ENCODE data around the gene HMG20B. TPM values are rescaled to one million over a fixed set of nuclear protein-coding genes. Genes with fewer than 3 reads are reported as not detected.

Gene HMG20B
- total RNA-seq, 1 experiment from 2014 or later, result 115 TPM

GRCh38 chr19:3612330-3612729, 39.6 kb downstream of the HMG20B start:
- no peak overlapping the region for H3K27ac ChIP-seq

GRCh38 chr19:3612901-3613741, 40.4 kb downstream of the HMG20B start:
- Histone ChIP-seq H3K27ac (no peak overlapping the region), H3F3A (ENCODE audit: insufficient read depth, low read depth) (0 out of 2 replicates have a peak, but pooled peaks cover 2% of the 10 kb centered on the region), H2AFZ (no peak overlapping the region), H3K4me1 (replicated peaks; ENCODE audit: insufficient read depth) (no peaks in the 10 kb centered on the region), H3K79me2 (ENCODE audit: low read depth) (no peaks in the 10 kb centered on the region), H3K4me3 (no peak overlapping the region), H3K9me2 (ENCODE audit: insufficient read depth) (no peaks in the 10 kb centered on the region), H3K36me3 (ENCODE audit: low read depth) (no peaks in the 10 kb centered on the region), H4K20me1 (ENCODE audit: insufficient read depth) (no peaks in the 10 kb centered on the region), H3K4me2 (no peak overlapping the region), H3K27me3 (ENCODE audit: insufficient read depth, low read depth) (no peaks in the 10 kb centered on the region), H3K9me3 (ENCODE audit: insufficient read depth, low read depth) (no peaks in the 10 kb centered on the region)
- no peak for DNase-seq
- POLR2A ChIA-PET (ENCODE audit: unreplicated experiment), result no interaction called here
- intact Hi-C loops (cut with micrococcal nuclease; ENCODE audit: unreplicated experiment), result no loop called here
- no TSS peak for BruUV-seq (replicated peaks)
- TF ChIP-seq EZH2 (IDR thresholded peaks at IDR 0.05; ENCODE audit: low read depth) (no peak), CTCF (conservative IDR thresholded peaks at IDR 0.05) (no peak)
- CTCF ChIA-PET, result no interaction called here

More at GRCh38 chr19:3612330-3612729, 39.6 kb downstream of the HMG20B start:
- no peaks in the 10 kb centered on the region for H4K20me1 ChIP-seq (ENCODE audit: insufficient read depth)
- no peaks in the 10 kb centered on the region for H3K27me3 ChIP-seq (ENCODE audit: insufficient read depth, low read depth)
- no TSS peak for BruUV-seq (replicated peaks)
- H3K4me1 ChIP-seq (replicated peaks; ENCODE audit: insufficient read depth), result no peaks in the 10 kb centered on the region
- TF ChIP-seq CTCF (conservative IDR thresholded peaks at IDR 0.05), result no peak
- TF ChIP-seq EZH2 (IDR thresholded peaks at IDR 0.05; ENCODE audit: low read depth), result no peak
- ChIA-PET POLR2A (ENCODE audit: unreplicated experiment) (no interaction called here), CTCF (no interaction called here)
- no peaks in the 10 kb centered on the region for H3K9me3 ChIP-seq (ENCODE audit: insufficient read depth, low read depth)
- H2AFZ ChIP-seq, result no peak overlapping the region
- intact Hi-C loops (cut with micrococcal nuclease; ENCODE audit: unreplicated experiment), result no loop called here
- H3K4me3 ChIP-seq, result no peak overlapping the region
- H3K79me2 ChIP-seq (ENCODE audit: low read depth), result no peaks in the 10 kb centered on the region
- no peaks in the 10 kb centered on the region for H3K9me2 ChIP-seq (ENCODE audit: insufficient read depth)
- DNase-seq, result no peak
- H3F3A ChIP-seq (ENCODE audit: insufficient read depth, low read depth), result 0 out of 2 replicates have a peak, but pooled peaks cover 7% of the 10 kb centered on the region
- no peaks in the 10 kb centered on the region for H3K36me3 ChIP-seq (ENCODE audit: low read depth)
- no peak overlapping the region for H3K4me2 ChIP-seq

- no peak overlapping the region for H3K4me3 ChIP-seq
- no peak overlapping the region for H3K27ac ChIP-seq
- H2AFZ ChIP-seq, result no peak overlapping the region
- ChIA-PET POLR2A (ENCODE audit: unreplicated experiment) (no interaction called here), CTCF (no interaction called here)
- no peaks in the 10 kb centered on the region for H3K27me3 ChIP-seq (ENCODE audit: insufficient read depth, low read depth)
- H3K4me2 ChIP-seq, result no peak overlapping the region
- TF ChIP-seq CTCF (conservative IDR thresholded peaks at IDR 0.05), result no peak
- TF ChIP-seq EZH2 (IDR thresholded peaks at IDR 0.05; ENCODE audit: low read depth), result no peak
- BruUV-seq (replicated peaks), result no TSS peak
- intact Hi-C loops (cut with micrococcal nuclease; ENCODE audit: unreplicated experiment), result no loop called here
- H4K20me1 ChIP-seq (ENCODE audit: insufficient read depth), result no peaks in the 10 kb centered on the region
- H3K36me3 ChIP-seq (ENCODE audit: low read depth), result no peaks in the 10 kb centered on the region
- no peaks in the 10 kb centered on the region for H3K4me1 ChIP-seq (replicated peaks; ENCODE audit: insufficient read depth)
- H3K79me2 ChIP-seq (ENCODE audit: low read depth), result no peaks in the 10 kb centered on the region
- H3K9me2 ChIP-seq (ENCODE audit: insufficient read depth), result no peaks in the 10 kb centered on the region
- no peaks in the 10 kb centered on the region for H3F3A ChIP-seq (ENCODE audit: insufficient read depth, low read depth)
- H3K9me3 ChIP-seq (ENCODE audit: insufficient read depth, low read depth), result no peaks in the 10 kb centered on the region
- DNase-seq, result no peak
Observed at GRCh38 chr19:3613818-3614661, 41.3 kb downstream of the HMG20B start.

All from PC-9 (cell line).